HEK293 (cell line): ENCODE data around the gene AP1B1.

Experiments
- CTCF ChIA-PET: fragments of 350-600 bp; formaldehyde crosslinking; extraction: SDS; loops from one replicate; lab custom pipeline; 2021; ENCODE audit warnings: antibody characterized with exemption; lab: Yijun Ruan, JAX
- POLR2A ChIA-PET: fragments of 300-600 bp; formaldehyde crosslinking; extraction: SDS; loops from one replicate; lab custom pipeline; 2020; ENCODE audit warnings: antibody characterized with exemption, inconsistent platforms; lab: Yijun Ruan, JAX
- H3K27ac ChIP-seq: fragments of 200-500 bp; sonication (Bioruptor generic); 2 replicates; pipeline ENCODE4 v1.5.1; 2014; ENCODE audit warnings: low read depth, low read length, control low read depth, inconsistent platforms; ENCODE audit errors: extremely low read depth
- H3K36me3 ChIP-seq, 2 experiments: fragments of 200-500 bp in 1 of 2; sonication (Bioruptor generic) in 1 of 2; 1 replicate in 1 of 2; 2 replicates in 1 of 2; pipeline ENCODE4 v1.5.1; 2014 to 2017; ENCODE audit warnings: inconsistent platforms in 2 of 2, low read length in 2 of 2; ENCODE audit not compliant: control insufficient read depth in 2 of 2, insufficient read depth in 1 of 2
- H3K4me1 ChIP-seq: fragments of 200-500 bp; sonication (Bioruptor generic); 2 replicates; pipeline ENCODE4 v1.5.1; 2014; ENCODE audit warnings: mild to moderate bottlenecking, low read length, inconsistent platforms; ENCODE audit not compliant: control insufficient read depth, insufficient read depth
- H3K4me3 ChIP-seq: 2 replicates; pipeline ENCODE4 v1.5.1; 2011; ENCODE audit warnings: low read depth, mild to moderate bottlenecking, control low read depth, low read length, moderate library complexity
- H3K9me3 ChIP-seq: fragments of 200-500 bp; sonication (Bioruptor generic); 2 replicates; pipeline ENCODE4 v1.5.1; 2014; ENCODE audit warnings: low read depth, low read length, inconsistent platforms; ENCODE audit not compliant: control insufficient read depth, insufficient read depth
- GLI2 ChIP-seq: fragments of 450-650 bp; formaldehyde crosslinking; IDR thresholded peaks from 2 replicates; pipeline ENCODE4; 2017; ENCODE audit warnings: missing biosample characterization, missing genetic modification characterization, low read depth, borderline replicate concordance
- OSR2 ChIP-seq: fragments of 450-650 bp; formaldehyde crosslinking; IDR thresholded peaks from 2 replicates; pipeline ENCODE4 v1.5.1; 2016; ENCODE audit warnings: missing biosample characterization, missing genetic modification characterization
- ZBTB8A ChIP-seq: fragments of 450-650 bp; formaldehyde crosslinking; IDR thresholded peaks from 2 replicates; pipeline ENCODE4 v1.5.1; 2016; ENCODE audit warnings: missing biosample characterization, missing genetic modification characterization
- ZIC2 ChIP-seq: fragments of 450-650 bp; formaldehyde crosslinking; IDR thresholded peaks from 2 replicates; pipeline ENCODE4 v1.5.1; 2016; ENCODE audit warnings: missing biosample characterization, missing genetic modification characterization
- ZNF24 ChIP-seq: fragments of 450-650 bp; formaldehyde crosslinking; IDR thresholded peaks from 2 replicates; pipeline ENCODE4 v1.5.1; 2016; ENCODE audit warnings: missing biosample characterization, missing genetic modification characterization
- ZNF341 ChIP-seq: fragments of 450-650 bp; formaldehyde crosslinking; IDR thresholded peaks from 2 replicates; pipeline ENCODE4; 2016; ENCODE audit warnings: low read depth, missing biosample characterization, missing genetic modification characterization
- ZXDB ChIP-seq: fragments of 450-650 bp; formaldehyde crosslinking; IDR thresholded peaks from 2 replicates; pipeline ENCODE4 v1.5.1; 2016; ENCODE audit warnings: missing biosample characterization, missing genetic modification characterization
- TF ChIP-seq, protein P1 (sequence below): fragments of 450-650 bp; formaldehyde crosslinking; IDR thresholded peaks from 2 replicates; pipeline ENCODE4 v1.5.1; 2016; ENCODE audit warnings: missing biosample characterization, missing genetic modification characterization
- TF ChIP-seq, protein P2 (sequence below): fragments of 450-650 bp; IDR thresholded peaks from 2 replicates; pipeline ENCODE4 v1.5.1; 2018; ENCODE audit warnings: missing biosample characterization, mild to moderate bottlenecking, missing genetic modification characterization
- TF ChIP-seq, protein P3 (sequence below): fragments of 450-650 bp; formaldehyde crosslinking; IDR thresholded peaks from 2 replicates; pipeline ENCODE4 v1.5.1; 2016; ENCODE audit warnings: missing biosample characterization, missing genetic modification characterization
- TF ChIP-seq, protein P4 (sequence below): fragments of 450-650 bp; formaldehyde crosslinking; IDR thresholded peaks from 2 replicates; pipeline ENCODE4 v1.5.1; 2016; ENCODE audit warnings: missing biosample characterization, missing genetic modification characterization
- TF ChIP-seq, protein P5 (sequence below): fragments of 450-650 bp; formaldehyde crosslinking; IDR thresholded peaks from 2 replicates; pipeline ENCODE4 v1.5.1; 2016; ENCODE audit warnings: missing biosample characterization, missing genetic modification characterization

The AP1B1 gene

DNA sequence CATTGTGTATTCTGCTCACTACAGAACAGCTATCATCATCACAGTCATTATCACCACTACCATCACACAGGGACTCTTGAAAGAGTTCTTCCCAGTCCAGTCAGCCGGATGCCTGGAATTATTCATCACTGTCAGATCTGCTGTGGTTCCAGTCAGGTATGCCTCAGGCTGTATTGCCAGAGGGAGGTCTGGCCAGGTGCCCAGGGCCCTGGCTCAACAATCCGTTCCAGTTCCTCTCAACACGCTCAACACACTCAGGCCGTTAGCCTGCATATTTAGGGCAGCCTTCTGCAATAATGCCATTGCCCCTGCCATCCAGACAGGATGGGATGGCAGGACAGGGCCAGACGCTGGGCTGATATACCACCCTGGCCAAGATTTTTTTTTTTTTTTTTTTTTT is 44.2 kb downstream of the AP1B1 start (continued):
- TF ChIP-seq, protein P1, sequence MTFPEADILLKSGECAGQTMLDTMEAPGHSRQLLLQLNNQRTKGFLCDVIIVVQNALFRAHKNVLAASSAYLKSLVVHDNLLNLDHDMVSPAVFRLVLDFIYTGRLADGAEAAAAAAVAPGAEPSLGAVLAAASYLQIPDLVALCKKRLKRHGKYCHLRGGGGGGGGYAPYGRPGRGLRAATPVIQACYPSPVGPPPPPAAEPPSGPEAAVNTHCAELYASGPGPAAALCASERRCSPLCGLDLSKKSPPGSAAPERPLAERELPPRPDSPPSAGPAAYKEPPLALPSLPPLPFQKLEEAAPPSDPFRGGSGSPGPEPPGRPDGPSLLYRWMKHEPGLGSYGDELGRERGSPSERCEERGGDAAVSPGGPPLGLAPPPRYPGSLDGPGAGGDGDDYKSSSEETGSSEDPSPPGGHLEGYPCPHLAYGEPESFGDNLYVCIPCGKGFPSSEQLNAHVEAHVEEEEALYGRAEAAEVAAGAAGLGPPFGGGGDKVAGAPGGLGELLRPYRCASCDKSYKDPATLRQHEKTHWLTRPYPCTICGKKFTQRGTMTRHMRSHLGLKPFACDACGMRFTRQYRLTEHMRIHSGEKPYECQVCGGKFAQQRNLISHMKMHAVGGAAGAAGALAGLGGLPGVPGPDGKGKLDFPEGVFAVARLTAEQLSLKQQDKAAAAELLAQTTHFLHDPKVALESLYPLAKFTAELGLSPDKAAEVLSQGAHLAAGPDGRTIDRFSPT (tag by site-specific recombination): peak; percentile 86
- TF ChIP-seq, protein P2, sequence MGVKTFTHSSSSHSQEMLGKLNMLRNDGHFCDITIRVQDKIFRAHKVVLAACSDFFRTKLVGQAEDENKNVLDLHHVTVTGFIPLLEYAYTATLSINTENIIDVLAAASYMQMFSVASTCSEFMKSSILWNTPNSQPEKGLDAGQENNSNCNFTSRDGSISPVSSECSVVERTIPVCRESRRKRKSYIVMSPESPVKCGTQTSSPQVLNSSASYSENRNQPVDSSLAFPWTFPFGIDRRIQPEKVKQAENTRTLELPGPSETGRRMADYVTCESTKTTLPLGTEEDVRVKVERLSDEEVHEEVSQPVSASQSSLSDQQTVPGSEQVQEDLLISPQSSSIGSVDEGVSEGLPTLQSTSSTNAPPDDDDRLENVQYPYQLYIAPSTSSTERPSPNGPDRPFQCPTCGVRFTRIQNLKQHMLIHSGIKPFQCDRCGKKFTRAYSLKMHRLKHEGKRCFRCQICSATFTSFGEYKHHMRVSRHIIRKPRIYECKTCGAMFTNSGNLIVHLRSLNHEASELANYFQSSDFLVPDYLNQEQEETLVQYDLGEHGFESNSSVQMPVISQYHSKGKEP (tag by site-specific recombination): no peak
- TF ChIP-seq ZNF24 (peak; percentile 16; the same call in 1 of the 2 replicates), ZXDB (tag by site-specific recombination) (0 out of 2 replicates have a peak, but pooled peaks have one; percentile 30)

DNA sequence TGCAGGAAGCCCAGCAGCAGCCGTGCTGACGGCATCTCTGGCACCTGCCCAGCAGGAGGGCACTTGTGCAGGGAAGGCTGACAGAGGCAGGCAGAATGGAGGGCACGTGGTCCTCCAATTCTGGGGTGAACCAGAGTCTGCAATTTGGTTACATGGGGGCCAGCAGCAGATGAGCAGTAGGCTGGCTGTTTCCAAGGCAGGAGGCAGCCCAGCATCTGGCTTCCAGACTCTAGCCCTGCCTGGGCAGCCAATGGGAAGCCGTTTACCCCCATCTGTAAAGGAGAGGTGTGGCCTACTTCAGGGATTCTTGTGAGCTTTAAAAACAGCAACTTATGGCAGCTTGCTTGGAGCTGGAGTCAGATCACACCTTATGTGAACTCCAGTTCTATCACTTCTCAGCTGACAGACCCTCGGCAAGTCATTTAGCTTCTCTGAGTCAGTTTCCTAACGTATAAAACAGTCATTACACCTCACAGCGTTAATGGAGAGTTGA is 45.0 kb downstream of the AP1B1 start:
- no peak overlapping the region for H3K4me3 ChIP-seq
- peaks cover 14 to 87% of the 10 kb centered on the region in 2 experiments for H3K36me3 ChIP-seq
- ChIA-PET CTCF (interaction anchor here (0.7 kb wide), 1 partner anchor 14 kb away, joined by 4 read pairs; no protein-coding TSS in a partner anchor), POLR2A (interaction anchor here (0.7 kb wide), 1 partner anchor 42 kb away, joined by 3 read pairs; no protein-coding TSS in a partner anchor)
- peak overlapping the region; percentile 60; the same call in 1 of the 2 replicates for H3K27ac ChIP-seq
- no peaks in the 10 kb centered on the region for H3K9me3 ChIP-seq
- H3K4me1 ChIP-seq: peaks cover 15% of the 10 kb centered on the region
- TF ChIP-seq ZNF341 (tag by site-specific recombination) (peak; percentile 71), ZBTB8A (tag by site-specific recombination) (0 out of 2 replicates have a peak, but pooled peaks have one; percentile 10), OSR2 (tag by site-specific recombination) (peak; percentile 83), GLI2 (tag by site-specific recombination) (no peak), ZIC2 (tag by site-specific recombination) (peak; percentile 65; the same call in 1 of the 2 replicates)
- TF ChIP-seq, protein P3, sequence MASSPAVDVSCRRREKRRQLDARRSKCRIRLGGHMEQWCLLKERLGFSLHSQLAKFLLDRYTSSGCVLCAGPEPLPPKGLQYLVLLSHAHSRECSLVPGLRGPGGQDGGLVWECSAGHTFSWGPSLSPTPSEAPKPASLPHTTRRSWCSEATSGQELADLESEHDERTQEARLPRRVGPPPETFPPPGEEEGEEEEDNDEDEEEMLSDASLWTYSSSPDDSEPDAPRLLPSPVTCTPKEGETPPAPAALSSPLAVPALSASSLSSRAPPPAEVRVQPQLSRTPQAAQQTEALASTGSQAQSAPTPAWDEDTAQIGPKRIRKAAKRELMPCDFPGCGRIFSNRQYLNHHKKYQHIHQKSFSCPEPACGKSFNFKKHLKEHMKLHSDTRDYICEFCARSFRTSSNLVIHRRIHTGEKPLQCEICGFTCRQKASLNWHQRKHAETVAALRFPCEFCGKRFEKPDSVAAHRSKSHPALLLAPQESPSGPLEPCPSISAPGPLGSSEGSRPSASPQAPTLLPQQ (tag by site-specific recombination): no peak
- TF ChIP-seq, protein P4, sequence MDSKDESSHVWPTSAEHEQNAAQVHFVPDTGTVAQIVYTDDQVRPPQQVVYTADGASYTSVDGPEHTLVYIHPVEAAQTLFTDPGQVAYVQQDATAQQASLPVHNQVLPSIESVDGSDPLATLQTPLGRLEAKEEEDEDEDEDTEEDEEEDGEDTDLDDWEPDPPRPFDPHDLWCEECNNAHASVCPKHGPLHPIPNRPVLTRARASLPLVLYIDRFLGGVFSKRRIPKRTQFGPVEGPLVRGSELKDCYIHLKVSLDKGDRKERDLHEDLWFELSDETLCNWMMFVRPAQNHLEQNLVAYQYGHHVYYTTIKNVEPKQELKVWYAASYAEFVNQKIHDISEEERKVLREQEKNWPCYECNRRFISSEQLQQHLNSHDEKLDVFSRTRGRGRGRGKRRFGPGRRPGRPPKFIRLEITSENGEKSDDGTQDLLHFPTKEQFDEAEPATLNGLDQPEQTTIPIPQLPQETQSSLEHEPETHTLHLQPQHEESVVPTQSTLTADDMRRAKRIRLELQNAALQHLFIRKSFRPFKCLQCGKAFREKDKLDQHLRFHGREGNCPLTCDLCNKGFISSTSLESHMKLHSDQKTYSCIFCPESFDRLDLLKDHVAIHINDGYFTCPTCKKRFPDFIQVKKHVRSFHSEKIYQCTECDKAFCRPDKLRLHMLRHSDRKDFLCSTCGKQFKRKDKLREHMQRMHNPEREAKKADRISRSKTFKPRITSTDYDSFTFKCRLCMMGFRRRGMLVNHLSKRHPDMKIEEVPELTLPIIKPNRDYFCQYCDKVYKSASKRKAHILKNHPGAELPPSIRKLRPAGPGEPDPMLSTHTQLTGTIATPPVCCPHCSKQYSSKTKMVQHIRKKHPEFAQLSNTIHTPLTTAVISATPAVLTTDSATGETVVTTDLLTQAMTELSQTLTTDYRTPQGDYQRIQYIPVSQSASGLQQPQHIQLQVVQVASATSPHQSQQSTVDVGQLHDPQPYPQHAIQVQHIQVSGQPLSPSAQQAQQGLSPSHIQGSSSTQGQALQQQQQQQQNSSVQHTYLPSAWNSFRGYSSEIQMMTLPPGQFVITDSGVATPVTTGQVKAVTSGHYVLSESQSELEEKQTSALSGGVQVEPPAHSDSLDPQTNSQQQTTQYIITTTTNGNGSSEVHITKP (tag by site-specific recombination): 0 out of 2 replicates have a peak, but pooled peaks have one; percentile 13
- TF ChIP-seq, protein P5, sequence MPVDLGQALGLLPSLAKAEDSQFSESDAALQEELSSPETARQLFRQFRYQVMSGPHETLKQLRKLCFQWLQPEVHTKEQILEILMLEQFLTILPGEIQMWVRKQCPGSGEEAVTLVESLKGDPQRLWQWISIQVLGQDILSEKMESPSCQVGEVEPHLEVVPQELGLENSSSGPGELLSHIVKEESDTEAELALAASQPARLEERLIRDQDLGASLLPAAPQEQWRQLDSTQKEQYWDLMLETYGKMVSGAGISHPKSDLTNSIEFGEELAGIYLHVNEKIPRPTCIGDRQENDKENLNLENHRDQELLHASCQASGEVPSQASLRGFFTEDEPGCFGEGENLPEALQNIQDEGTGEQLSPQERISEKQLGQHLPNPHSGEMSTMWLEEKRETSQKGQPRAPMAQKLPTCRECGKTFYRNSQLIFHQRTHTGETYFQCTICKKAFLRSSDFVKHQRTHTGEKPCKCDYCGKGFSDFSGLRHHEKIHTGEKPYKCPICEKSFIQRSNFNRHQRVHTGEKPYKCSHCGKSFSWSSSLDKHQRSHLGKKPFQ (tag by site-specific recombination): peak; percentile 71
